WTC11 (cell line): ENCODE data around the gene NUP98. TPM values are rescaled to one million over a fixed set of nuclear protein-coding genes. Genes with fewer than 3 reads are reported as not detected.

Experiments used
- ATAC-seq: fragments of 200-7000 bp; cut with Tn5 transposase; 2 replicates; pipeline ENCODE4 v1.10.0; 2021; ENCODE audit warnings: mild to moderate bottlenecking, moderate library complexity
- CTCF ChIA-PET: fragments of 300-600 bp; sonication (Branson Sonifier 250); formaldehyde crosslinking; loops from one replicate; lab custom pipeline; 2021; ENCODE audit warnings: antibody characterized with exemption; lab: Charles Lee
- POLR2A ChIA-PET: fragments of 350-600 bp; sonication (Branson Sonifier 250); formaldehyde crosslinking; loops from one replicate; lab custom pipeline; 2021; ENCODE audit warnings: antibody characterized with exemption; lab: Charles Lee
- DNase-seq: peaks from one replicate; pipeline ENCODE4 v3.0.0; 2021; ENCODE audit warnings: low spot score
- H3K27ac Mint-ChIP-seq: 2 replicates; pipeline ENCODE4 v1.8.0; 2021; ENCODE audit warnings: mixed read lengths
- H3K27me3 Mint-ChIP-seq: 2 replicates; pipeline ENCODE4 v1.8.0; 2021; ENCODE audit warnings: low read depth, mild to moderate bottlenecking, moderate library complexity, mixed read lengths
- H3K36me3 Mint-ChIP-seq: 2 replicates; pipeline ENCODE4 v1.8.0; 2021; ENCODE audit warnings: mixed read lengths
- H3K4me1 Mint-ChIP-seq: 2 replicates; pipeline ENCODE4 v1.8.0; 2022; ENCODE audit warnings: mixed read lengths
- H3K4me3 Mint-ChIP-seq: 2 replicates; pipeline ENCODE4 v1.8.0; 2021; ENCODE audit warnings: mild to moderate bottlenecking, moderate library complexity, mixed read lengths
- H3K9me3 Mint-ChIP-seq: 2 replicates; pipeline ENCODE4 v1.8.0; 2021; ENCODE audit warnings: mixed read lengths
- AR ChIP-seq: fragments of 250-450 bp; sonication (Bioruptor Pico); IDR thresholded peaks from 2 replicates; pipeline ENCODE4 v1.9.0; 2021; ENCODE audit warnings: mild to moderate bottlenecking
- ARID4B ChIP-seq: sonication (generic); formaldehyde crosslinking; IDR thresholded peaks from 2 replicates; pipeline ENCODE4 v1.8.0; 2023; ENCODE audit warnings: missing genetic modification reagents, mild to moderate bottlenecking, borderline replicate concordance
- ELF4 ChIP-seq: sonication (generic); formaldehyde crosslinking; IDR thresholded peaks from 2 replicates; pipeline ENCODE4 v1.8.1; 2022; ENCODE audit warnings: low read depth, mild to moderate bottlenecking, moderate library complexity, missing genetic modification reagents
- ESRRA ChIP-seq: sonication (generic); formaldehyde crosslinking; IDR thresholded peaks from 2 replicates; pipeline ENCODE4 v1.8.1; 2022; ENCODE audit warnings: mild to moderate bottlenecking, missing genetic modification reagents, borderline replicate concordance
- FOXP4 ChIP-seq: sonication (generic); formaldehyde crosslinking; IDR thresholded peaks from 2 replicates; pipeline ENCODE4 v1.8.0; 2022; ENCODE audit warnings: mild to moderate bottlenecking, missing genetic modification reagents
- JAZF1 ChIP-seq: fragments of 250-450 bp; sonication (Bioruptor Pico); IDR thresholded peaks from 2 replicates; pipeline ENCODE4 v1.9.0; 2021; ENCODE audit warnings: moderate library complexity, mild to moderate bottlenecking, inconsistent platforms
- NFE2L1 ChIP-seq: sonication (generic); formaldehyde crosslinking; IDR thresholded peaks from 2 replicates; pipeline ENCODE4 v1.8.1; 2023; ENCODE audit warnings: missing genetic modification reagents
- ZNF232 ChIP-seq: sonication (generic); formaldehyde crosslinking; IDR thresholded peaks from 2 replicates; pipeline ENCODE4 v1.8.0; 2022; ENCODE audit warnings: mild to moderate bottlenecking, missing genetic modification reagents
- ZNF281 ChIP-seq: sonication (generic); formaldehyde crosslinking; IDR thresholded peaks from 2 replicates; pipeline ENCODE4 v1.8.0; 2023; ENCODE audit warnings: mild to moderate bottlenecking, missing genetic modification reagents
- ZNF416 ChIP-seq: fragments of 250-450 bp; sonication (Bioruptor Pico); IDR thresholded peaks from 2 replicates; pipeline ENCODE4 v1.9.0; 2021; ENCODE audit warnings: mild to moderate bottlenecking, inconsistent platforms
- ZNF532 ChIP-seq: fragments of 250-450 bp; sonication (Bioruptor Pico); IDR thresholded peaks from 2 replicates; pipeline ENCODE4 v1.9.0; 2021; ENCODE audit warnings: mild to moderate bottlenecking, borderline replicate concordance
- ZNF671 ChIP-seq: fragments of 250-450 bp; sonication (Bioruptor Pico); IDR thresholded peaks from 2 replicates; pipeline ENCODE4 v1.8.0; 2021; ENCODE audit warnings: mild to moderate bottlenecking
- total RNA-seq: library from RNA; stranded (reverse); gene quantifications from 3 replicates; pipeline ENCODE4 v1.2.3, GENCODE V29; 2021
- TF ChIP-seq, protein P1 (sequence below): fragments of 250-450 bp; sonication (Bioruptor Pico); IDR thresholded peaks from 2 replicates; pipeline ENCODE4 v2.1.2; 2022; ENCODE audit warnings: mild to moderate bottlenecking, moderate library complexity
- TF ChIP-seq, protein P2 (sequence below): sonication (generic); formaldehyde crosslinking; IDR thresholded peaks from 2 replicates; pipeline ENCODE4 v1.8.0; 2023; ENCODE audit warnings: missing genetic modification reagents
- TF ChIP-seq, protein P3 (sequence below): sonication (generic); formaldehyde crosslinking; IDR thresholded peaks from 2 replicates; pipeline ENCODE4 v1.8.0; 2022; ENCODE audit warnings: mild to moderate bottlenecking, missing genetic modification reagents
- TF ChIP-seq, protein P4 (sequence below): sonication (generic); formaldehyde crosslinking; conservative IDR thresholded peaks from 2 replicates; pipeline ENCODE4 v1.8.1; 2022; ENCODE audit warnings: mild to moderate bottlenecking, missing genetic modification reagents

Gene NUP98
- total RNA-seq, 1 experiment from 2014 or later = 81.4 TPM

DNA sequence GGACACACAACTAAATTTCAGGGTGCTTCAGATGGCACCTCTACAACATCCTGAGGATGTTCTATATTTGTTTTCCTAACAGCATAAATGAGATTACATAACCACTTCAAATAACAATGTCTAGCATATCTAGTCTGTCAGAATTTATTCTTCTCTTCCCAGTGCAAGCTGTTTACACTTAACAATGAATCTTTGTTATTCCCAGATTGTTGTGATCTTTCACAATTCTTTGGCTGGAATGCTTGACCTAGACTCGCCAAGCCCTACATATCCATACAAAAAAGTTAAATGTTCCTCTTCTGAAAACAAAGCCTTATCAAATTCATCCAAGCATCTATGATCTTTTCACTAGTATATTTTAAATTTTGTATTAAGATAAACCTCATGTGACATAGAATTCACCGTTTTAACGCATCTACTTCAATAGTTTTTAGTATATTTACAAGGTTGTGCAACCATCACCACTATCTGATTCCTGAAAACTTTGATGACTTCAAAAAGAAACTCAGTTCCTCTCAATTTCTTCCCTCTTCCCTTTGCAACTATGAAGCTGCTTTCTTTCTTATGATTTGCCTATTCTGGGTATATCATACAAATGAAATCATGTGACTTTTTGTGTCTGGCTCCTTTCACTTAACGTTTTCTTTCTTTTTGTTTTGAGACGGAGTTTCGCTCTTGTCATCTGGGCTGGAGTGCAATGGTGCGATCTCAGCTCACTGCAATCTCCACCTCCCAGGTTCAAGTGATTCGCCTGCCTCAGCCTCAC is 64.5 kb downstream of the NUP98 start:
- H3K27me3 Mint-ChIP-seq = no peaks in the 10 kb centered on the region
- DNase-seq (no peak), ATAC-seq (no peak)
- 0 out of 2 replicates have a peak overlapping the region, but pooled peaks have one; percentile 64 for H3K27ac Mint-ChIP-seq
- CTCF ChIA-PET = no interaction called here
- no peaks in the 10 kb centered on the region for H3K4me1 Mint-ChIP-seq
- H3K9me3 Mint-ChIP-seq = no peaks in the 10 kb centered on the region
- H3K4me3 Mint-ChIP-seq = no peak overlapping the region
- POLR2A ChIA-PET = no interaction called here
- H3K36me3 Mint-ChIP-seq = peaks cover 76% of the 10 kb centered on the region
- TF ChIP-seq ZNF532 = no peak
- no peak for TF ChIP-seq JAZF1 (CRISPR knock-in tag)
- no peak for TF ChIP-seq ELF4 (CRISPR knock-in tag)
- TF ChIP-seq ZNF416 (CRISPR knock-in tag) = no peak
- TF ChIP-seq, protein P1, sequence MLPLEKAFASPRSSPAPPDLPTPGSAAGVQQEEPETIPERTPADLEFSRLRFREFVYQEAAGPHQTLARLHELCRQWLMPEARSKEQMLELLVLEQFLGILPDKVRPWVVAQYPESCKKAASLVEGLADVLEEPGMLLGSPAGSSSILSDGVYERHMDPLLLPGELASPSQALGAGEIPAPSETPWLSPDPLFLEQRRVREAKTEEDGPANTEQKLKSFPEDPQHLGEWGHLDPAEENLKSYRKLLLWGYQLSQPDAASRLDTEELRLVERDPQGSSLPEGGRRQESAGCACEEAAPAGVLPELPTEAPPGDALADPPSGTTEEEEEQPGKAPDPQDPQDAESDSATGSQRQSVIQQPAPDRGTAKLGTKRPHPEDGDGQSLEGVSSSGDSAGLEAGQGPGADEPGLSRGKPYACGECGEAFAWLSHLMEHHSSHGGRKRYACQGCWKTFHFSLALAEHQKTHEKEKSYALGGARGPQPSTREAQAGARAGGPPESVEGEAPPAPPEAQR (CRISPR knock-in tag) = no peak
- TF ChIP-seq ESRRA (CRISPR knock-in tag) = no peak
- TF ChIP-seq ZNF671 (CRISPR knock-in tag) = no peak
- no peak for TF ChIP-seq FOXP4 (CRISPR knock-in tag)
- TF ChIP-seq, protein P2, sequence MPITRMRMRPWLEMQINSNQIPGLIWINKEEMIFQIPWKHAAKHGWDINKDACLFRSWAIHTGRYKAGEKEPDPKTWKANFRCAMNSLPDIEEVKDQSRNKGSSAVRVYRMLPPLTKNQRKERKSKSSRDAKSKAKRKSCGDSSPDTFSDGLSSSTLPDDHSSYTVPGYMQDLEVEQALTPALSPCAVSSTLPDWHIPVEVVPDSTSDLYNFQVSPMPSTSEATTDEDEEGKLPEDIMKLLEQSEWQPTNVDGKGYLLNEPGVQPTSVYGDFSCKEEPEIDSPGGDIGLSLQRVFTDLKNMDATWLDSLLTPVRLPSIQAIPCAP (CRISPR knock-in tag) = no peak
- no peak for TF ChIP-seq ARID4B (CRISPR knock-in tag)
- TF ChIP-seq, protein P3, sequence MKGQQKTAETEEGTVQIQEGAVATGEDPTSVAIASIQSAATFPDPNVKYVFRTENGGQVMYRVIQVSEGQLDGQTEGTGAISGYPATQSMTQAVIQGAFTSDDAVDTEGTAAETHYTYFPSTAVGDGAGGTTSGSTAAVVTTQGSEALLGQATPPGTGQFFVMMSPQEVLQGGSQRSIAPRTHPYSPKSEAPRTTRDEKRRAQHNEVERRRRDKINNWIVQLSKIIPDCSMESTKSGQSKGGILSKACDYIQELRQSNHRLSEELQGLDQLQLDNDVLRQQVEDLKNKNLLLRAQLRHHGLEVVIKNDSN (CRISPR knock-in tag) = no peak
- TF ChIP-seq, protein P4, sequence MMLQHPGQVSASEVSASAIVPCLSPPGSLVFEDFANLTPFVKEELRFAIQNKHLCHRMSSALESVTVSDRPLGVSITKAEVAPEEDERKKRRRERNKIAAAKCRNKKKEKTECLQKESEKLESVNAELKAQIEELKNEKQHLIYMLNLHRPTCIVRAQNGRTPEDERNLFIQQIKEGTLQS (CRISPR knock-in tag) = no peak
- TF ChIP-seq NFE2L1 (CRISPR knock-in tag) = no peak
- TF ChIP-seq ZNF281 = no peak
- no peak for TF ChIP-seq ZNF232 (CRISPR knock-in tag)
- TF ChIP-seq AR = no peak
